Gastrocnemius medialis (tissue), 4 donors: Measurements from ENCODE around the gene B3GALT4. TPM values are rescaled to one million over a fixed set of nuclear protein-coding genes. Genes with fewer than 3 reads are reported as not detected.
A peak's percentile ranks its signal among the peaks of the same experiment; 100 is the strongest.
"Not testable (repeated sequence)": the region's sequence is repeated elsewhere in the genome, so short reads cannot be mapped to it uniquely, and the experiment has no call there.

ENCODE experiments used
- ATAC-seq, 2 donors: fragments of 150-250 bp; one replicate each; pipeline ENCODE4 v1.9.1; 2016
- DNase-seq, 2 donors: peaks; one replicate each; pipeline ENCODE4 v3.0.0-alpha.2; 2019
- H3K27ac ChIP-seq, 4 donors: fragments of 200-600 bp; sonication (generic); 1 replicate in 1 of 4; 2 replicates in 3 of 4; pipeline ENCODE4 v1.5.1; 2016 to 2018; ENCODE audit warnings: mild to moderate bottlenecking in 2 of 4, moderate library complexity in 1 of 4
- H3K27me3 ChIP-seq, 3 donors: fragments of 200-600 bp; sonication (generic) in 2 of 3; 1 replicate in 1 of 3; 2 replicates in 2 of 3; pipeline versions ENCODE4 v1.5.1 to v1.6.0; 2016 to 2019; ENCODE audit warnings: mild to moderate bottlenecking in 1 of 3, moderate library complexity in 1 of 3
- H3K36me3 ChIP-seq, 2 donors: fragments of 200-600 bp; sonication (generic) in 1 of 2; one replicate each; pipeline ENCODE4 v1.5.1; 2017 to 2018
- H3K4me1 ChIP-seq, 2 donors: fragments of 200-600 bp; sonication (generic) in 1 of 2; one replicate each; pipeline ENCODE4 v1.5.1; 2016 to 2017; ENCODE audit warnings: mild to moderate bottlenecking in 2 of 2
- H3K4me3 ChIP-seq, 4 donors: fragments of 200-600 bp; sonication (generic) in 3 of 4; 1 replicate in 1 of 4; 2 replicates in 3 of 4; pipeline ENCODE4 v1.5.1; 2016 to 2019; ENCODE audit warnings: mild to moderate bottlenecking in 2 of 4
- H3K9me3 ChIP-seq, 3 donors: fragments of 200-600 bp; sonication (generic) in 2 of 3; 1 replicate in 1 of 3; 2 replicates in 2 of 3; pipeline ENCODE4 v1.5.1; 2016 to 2019
- POLR2A ChIP-seq, 2 donors: fragments of 450-650 bp; IDR thresholded peaks; one replicate each; pipeline ENCODE4 v1.6.1; 2017; ENCODE audit warnings: antibody characterized with exemption in 2 of 2, mild to moderate bottlenecking in 2 of 2, moderate library complexity in 2 of 2
- in situ Hi-C, 4 donors: fragments of 200-750 bp; cut with MboI; loops; one replicate each; pipeline versions ENCODE4 v1.15.0 to v1.8.0; 2017; ENCODE audit warnings: low sequenced_read_pairs in 4 of 4
- intact Hi-C: fragments of 100-400 bp; cut with DNase I; formaldehyde crosslinking; loops from one replicate; pipeline ENCODE4 v1.15.1; 2023; ENCODE audit warnings: low total_unique reads
- total RNA-seq, 4 donors: library from RNA; depleted of rRNA; stranded (reverse); fragments of >200 nt; gene quantifications; one replicate each; pipeline versions ENCODE4 v1.1.0 to v1.2.3, GENCODE V29; 2016
- TF ChIP-seq, protein P1 (sequence below), 5 experiments: fragments of 450-650 bp in 3 of 5; fragments of 200-600 bp in 2 of 5; sonication (generic) in 2 of 5; IDR thresholded peaks in 4 of 5; conservative IDR thresholded peaks in 1 of 5; 1 replicate in 4 of 5; 2 replicates in 1 of 5; pipeline ENCODE4 v1.5.1; 2016 to 2019; ENCODE audit warnings: antibody characterized with exemption in 5 of 5, mild to moderate bottlenecking in 3 of 5, moderate library complexity in 3 of 5

The B3GALT4 gene
- total RNA-seq, 4 donors from 2014 or later, result 1.0 to 2.0 (median 1.7) TPM

DNA sequence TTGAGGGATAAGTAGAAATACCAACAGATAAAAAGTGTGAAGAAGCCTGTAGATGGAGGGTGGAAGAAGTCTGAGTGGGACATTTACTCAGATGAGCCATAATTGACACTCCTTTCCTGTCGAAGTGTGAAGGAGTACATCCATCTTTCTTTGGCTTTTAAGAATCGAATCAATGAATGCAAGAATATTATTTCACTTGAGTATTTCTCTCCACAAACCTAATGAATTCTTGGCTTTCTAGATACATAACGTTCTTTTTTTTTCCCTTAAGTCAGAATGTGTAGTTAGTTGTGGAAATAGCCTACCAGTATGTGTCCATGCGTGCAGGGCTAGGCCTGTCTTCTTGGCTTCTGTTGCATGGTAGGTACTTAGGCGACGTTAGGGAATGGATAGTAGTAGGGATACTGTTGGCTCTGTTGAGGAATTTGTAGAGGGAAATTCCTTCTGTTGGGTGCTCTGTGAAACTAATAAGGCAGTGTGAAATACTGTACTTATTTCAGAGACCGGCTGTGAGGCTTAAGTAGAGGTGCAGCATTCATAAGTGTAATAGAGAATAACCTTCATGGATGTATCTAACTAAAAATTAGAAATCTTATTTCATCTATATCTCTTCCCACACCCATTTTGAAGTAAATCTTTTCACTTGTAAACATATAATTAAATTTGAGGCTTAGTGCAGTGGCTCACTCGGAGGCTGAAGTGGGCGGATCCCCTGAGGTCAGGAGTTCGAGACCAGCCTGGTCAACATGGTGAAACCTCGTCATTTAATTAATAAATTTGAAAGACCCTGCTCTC, 3.6 kb upstream of the B3GALT4 start:
- Histone ChIP-seq H3K4me3 (peak overlapping the region; percentile 67 to 95 (median 80)), H3K27ac (peak overlapping the region; percentile 85 to 96 (median 90)), H3K36me3 (peaks cover 0 to 50% of the 10 kb centered on the region in 2 donors), H3K4me1 (peaks cover 52 to 61% of the 10 kb centered on the region in 2 donors), H3K9me3 (no peaks in the 10 kb centered on the region), H3K27me3 (no peaks in the 10 kb centered on the region)
- in situ Hi-C loops (no loop called here), intact Hi-C loops (loop anchor here (2.0 to 10.0 kb wide), 3 partner anchors 25 to 1099 kb away; partner anchors contain the start of genes AGPAT1, RING1 and RNF5)
- TF ChIP-seq POLR2A (IDR thresholded peaks at IDR 0.05), result no peak
- TF ChIP-seq, protein P1, sequence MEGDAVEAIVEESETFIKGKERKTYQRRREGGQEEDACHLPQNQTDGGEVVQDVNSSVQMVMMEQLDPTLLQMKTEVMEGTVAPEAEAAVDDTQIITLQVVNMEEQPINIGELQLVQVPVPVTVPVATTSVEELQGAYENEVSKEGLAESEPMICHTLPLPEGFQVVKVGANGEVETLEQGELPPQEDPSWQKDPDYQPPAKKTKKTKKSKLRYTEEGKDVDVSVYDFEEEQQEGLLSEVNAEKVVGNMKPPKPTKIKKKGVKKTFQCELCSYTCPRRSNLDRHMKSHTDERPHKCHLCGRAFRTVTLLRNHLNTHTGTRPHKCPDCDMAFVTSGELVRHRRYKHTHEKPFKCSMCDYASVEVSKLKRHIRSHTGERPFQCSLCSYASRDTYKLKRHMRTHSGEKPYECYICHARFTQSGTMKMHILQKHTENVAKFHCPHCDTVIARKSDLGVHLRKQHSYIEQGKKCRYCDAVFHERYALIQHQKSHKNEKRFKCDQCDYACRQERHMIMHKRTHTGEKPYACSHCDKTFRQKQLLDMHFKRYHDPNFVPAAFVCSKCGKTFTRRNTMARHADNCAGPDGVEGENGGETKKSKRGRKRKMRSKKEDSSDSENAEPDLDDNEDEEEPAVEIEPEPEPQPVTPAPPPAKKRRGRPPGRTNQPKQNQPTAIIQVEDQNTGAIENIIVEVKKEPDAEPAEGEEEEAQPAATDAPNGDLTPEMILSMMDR (IDR thresholded peaks at IDR 0.05 in 4 of 5, conservative IDR thresholded peaks at IDR 0.05 in 1 of 5), result no peak
- DNase-seq (no peak), ATAC-seq (no peak)

DNA sequence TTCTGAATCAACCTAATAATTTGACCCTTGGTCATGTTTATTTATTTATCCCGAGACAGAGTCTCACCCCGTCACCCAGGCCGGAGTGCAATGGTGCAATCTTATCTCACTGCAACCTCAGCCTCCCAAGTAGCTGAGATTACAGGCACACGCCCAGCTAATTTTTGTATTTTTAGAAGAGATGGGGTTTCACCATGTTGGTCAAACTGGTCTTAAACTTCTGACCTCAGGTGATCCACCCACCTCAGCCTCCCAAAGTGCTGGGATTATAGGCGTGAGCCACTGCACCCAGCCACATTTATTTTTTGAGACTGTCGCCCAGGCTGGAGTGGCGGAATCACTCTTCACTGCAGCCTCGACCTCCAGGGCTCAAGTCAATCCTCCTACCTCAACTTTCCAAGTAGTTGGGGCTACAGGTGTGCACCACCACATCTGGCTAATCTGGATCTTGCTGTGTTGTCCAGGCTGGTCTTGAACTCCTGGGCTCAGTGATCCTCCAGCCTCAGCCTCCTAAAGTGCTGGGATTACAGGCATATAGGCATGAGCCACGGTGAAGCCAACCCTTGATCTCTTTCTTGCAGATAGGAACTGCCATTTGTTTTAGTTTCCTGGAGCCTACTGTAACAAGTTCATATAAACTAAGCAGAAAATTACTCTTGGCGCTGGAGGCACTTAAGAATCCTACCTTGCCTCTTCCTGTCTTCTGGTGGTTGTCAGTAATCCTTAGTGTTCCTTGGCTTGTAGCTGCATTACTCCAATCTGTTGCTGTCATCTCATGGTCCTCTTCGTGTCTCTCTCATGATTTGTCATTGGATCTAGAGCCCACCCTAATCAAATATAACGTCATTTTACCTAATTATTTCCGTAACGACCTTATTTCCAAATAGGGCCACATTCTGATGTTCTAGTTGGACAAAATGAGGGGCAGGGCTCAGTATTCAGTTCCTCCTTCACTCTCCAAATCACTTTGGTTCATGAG, 2.7 kb upstream of the B3GALT4 start:
- Histone ChIP-seq H3K4me3 (no peak overlapping the region), H3K27me3 (no peaks in the 10 kb centered on the region), H3K4me1 (peaks cover 55 to 70% of the 10 kb centered on the region in 2 donors), H3K27ac (no peak overlapping the region), H3K36me3 (peaks cover 0 to 45% of the 10 kb centered on the region in 2 donors), H3K9me3 (no peaks in the 10 kb centered on the region)
- no peak for TF ChIP-seq POLR2A (IDR thresholded peaks at IDR 0.05)
- TF ChIP-seq, protein P1 (IDR thresholded peaks at IDR 0.05 in 4 of 5, conservative IDR thresholded peaks at IDR 0.05 in 1 of 5), result no peak
- ATAC-seq (no peak), DNase-seq (no peak)
- in situ Hi-C loops (no loop called here), intact Hi-C loops (loop anchor here (2.0 to 10.0 kb wide), 3 partner anchors 25 to 1099 kb away; partner anchors contain the start of genes AGPAT1, RING1 and RNF5)

DNA sequence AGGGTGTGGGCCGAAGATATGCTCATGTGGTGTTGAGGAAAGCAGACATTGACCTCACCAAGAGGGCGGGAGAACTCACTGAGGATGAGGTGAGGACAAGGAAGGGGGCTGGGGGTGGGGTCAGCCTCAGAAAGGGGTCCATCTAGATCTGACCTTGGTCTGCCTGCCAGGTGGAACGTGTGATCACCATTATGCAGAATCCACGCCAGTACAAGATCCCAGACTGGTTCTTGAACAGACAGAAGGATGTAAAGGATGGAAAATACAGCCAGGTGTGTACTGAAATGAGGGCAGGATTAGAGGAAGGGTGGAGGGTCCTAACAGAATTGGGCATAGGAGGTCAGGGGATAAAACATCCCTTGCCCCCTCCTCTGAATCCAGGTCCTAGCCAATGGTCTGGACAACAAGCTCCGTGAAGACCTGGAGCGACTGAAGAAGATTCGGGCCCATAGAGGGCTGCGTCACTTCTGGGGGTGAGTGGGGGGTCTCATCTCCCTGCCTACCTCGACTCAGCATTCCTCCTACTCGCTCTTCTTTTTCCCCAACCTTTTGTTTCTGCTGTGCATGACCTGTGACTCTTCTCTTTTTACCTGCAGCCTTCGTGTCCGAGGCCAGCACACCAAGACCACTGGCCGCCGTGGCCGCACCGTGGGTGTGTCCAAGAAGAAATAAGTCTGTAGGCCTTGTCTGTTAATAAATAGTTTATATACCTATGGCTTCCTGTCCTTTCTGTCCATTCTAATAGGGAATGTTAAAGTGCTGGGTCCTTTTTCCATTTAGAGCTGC, 935 bp upstream of the B3GALT4 start:
- H3K9me3 ChIP-seq, H3K27me3 ChIP-seq, ATAC-seq, DNase-seq: not testable (repeated sequence)
- Histone ChIP-seq H3K27ac (peak overlapping the region in 3 of 4 donors; percentile 71 to 82 (median 81)), H3K36me3 (peaks cover 0 to 50% of the 10 kb centered on the region in 2 donors), H3K4me1 (peaks cover 48 to 69% of the 10 kb centered on the region in 2 donors), H3K4me3 (peak overlapping the region in 3 of 4 donors; percentile 61 to 64 (median 63))
- in situ Hi-C loops (loop anchor here in 1 of 4 donors (25.0 kb wide), 1 partner anchor 1414 kb away; the partner anchor contains the start of gene NEU1), intact Hi-C loops (loop anchor here (10.0 kb wide), 1 partner anchor 1101 kb away; the partner anchor contains the start of genes AGPAT1 and RNF5)

DNA sequence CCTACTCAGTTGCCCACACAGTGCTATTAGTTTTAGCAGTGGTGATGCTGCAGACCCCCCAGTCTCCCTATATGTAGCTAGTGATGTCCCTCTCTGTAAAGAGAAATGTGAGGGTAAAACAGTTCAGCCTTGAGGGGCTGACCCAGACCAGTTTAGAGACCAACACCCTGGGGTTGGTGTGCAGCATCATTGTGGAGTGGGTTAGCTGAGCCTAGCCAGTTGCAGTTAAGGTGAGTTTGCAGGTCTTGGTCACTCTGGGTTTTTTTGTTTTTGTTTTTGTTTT, 401 bp upstream of the B3GALT4 start:
- intact Hi-C loops (loop anchor here (10.0 kb wide), 1 partner anchor 1102 kb away; the partner anchor contains the start of genes AGPAT1 and RNF5), in situ Hi-C loops (loop anchor here in 1 of 4 donors (25.0 kb wide), 1 partner anchor 1414 kb away; the partner anchor contains the start of gene NEU1)
- TF ChIP-seq, protein P1 (IDR thresholded peaks at IDR 0.05 in 4 of 5, conservative IDR thresholded peaks at IDR 0.05 in 1 of 5), result no peak
- TF ChIP-seq POLR2A (IDR thresholded peaks at IDR 0.05), result no peak
- H3K27ac ChIP-seq, result peak overlapping the region; percentile 70 to 82 (median 76)
- H3K4me3 ChIP-seq, result peak overlapping the region; percentile 56 to 64 (median 62)
- H3K36me3 ChIP-seq, result peaks cover 0 to 50% of the 10 kb centered on the region in 2 donors
- H3K27me3 ChIP-seq, result no peaks in the 10 kb centered on the region
- DNase-seq, result no peak
- H3K9me3 ChIP-seq, result no peaks in the 10 kb centered on the region
- peaks cover 47 to 68% of the 10 kb centered on the region in 2 donors for H3K4me1 ChIP-seq
- no peak for ATAC-seq
